Measurements from ENCODE around the gene NHSL1. TPM values are rescaled to one million over a fixed set of nuclear protein-coding genes. Genes with fewer than 3 reads are reported as not detected.
A peak's percentile ranks its signal among the peaks of the same experiment; 100 is the strongest.

NHSL1 gene
- 0.85 TPM for total RNA-seq
- polyA plus RNA-seq: 1.4 TPM
- long read RNA-seq, donor 1: 0 reads
- long read RNA-seq, donor 2: 0 reads
- long read RNA-seq, donor 3: 0 reads
- long read RNA-seq, donor 4: 0 reads
- long read RNA-seq, donor 5: 0 reads
- long read RNA-seq, donor 6: 0 reads
- long read RNA-seq, donor 7: 0 reads
- long read RNA-seq, donor 8: 0 reads
- long read RNA-seq, donor 9: 0 reads
- long read RNA-seq, donor 10: 0 reads

GRCh38 chr6:138499303-138500018 lies at the start of gene NHSL1:
Gene NHSL1 (minus strand): TSS chr6:138499494. CDS start chr6:138499290, 204 bp downstream.
- peak in 1 of 9 donors; percentile 7 for DNase-seq (ENCODE audit: low read depth in 6 of 9, low spot score in 9 of 9)
- Histone ChIP-seq H3K4me1 (ENCODE audit: control insufficient read depth in 2 of 2, insufficient read depth in 2 of 2, low read length in 2 of 2) (no peaks in the 10 kb centered on the region), H3K36me3 (ENCODE audit: control insufficient read depth in 2 of 2, insufficient read depth in 2 of 2, low read length in 1 of 2) (no peaks in the 10 kb centered on the region), H3K4me3 (ENCODE audit: low read length in 2 of 2) (no peak within 1 kb of the TSS), H3K9me3 (ENCODE audit: control insufficient read depth in 2 of 2, insufficient read depth in 1 of 2, low read length in 1 of 2) (no peaks in the 10 kb centered on the region), H3K27me3 (ENCODE audit: control insufficient read depth in 2 of 2, insufficient read depth in 1 of 2, low read length in 1 of 2) (no peaks in the 10 kb centered on the region), H3K27ac (ENCODE audit: low read depth in 1 of 2, low read length in 1 of 2) (no peak within 1 kb of the TSS)
- 34% methylated on average over 8 of the region's 8 CpGs for WGBS

GRCh38 chr6:138546733-138547185 lies 47.5 kb upstream of the NHSL1 start:
- Histone ChIP-seq H3K9me3 (ENCODE audit: control insufficient read depth in 2 of 2, insufficient read depth in 1 of 2, low read length in 1 of 2) (no peaks in the 10 kb centered on the region), H3K27me3 (ENCODE audit: control insufficient read depth in 2 of 2, insufficient read depth in 1 of 2, low read length in 1 of 2) (no peaks in the 10 kb centered on the region), H3K4me1 (ENCODE audit: control insufficient read depth in 2 of 2, insufficient read depth in 2 of 2, low read length in 2 of 2) (no peaks in the 10 kb centered on the region), H3K4me3 (ENCODE audit: low read length in 2 of 2) (no peak overlapping the region), H3K36me3 (ENCODE audit: control insufficient read depth in 2 of 2, insufficient read depth in 2 of 2, low read length in 1 of 2) (no peaks in the 10 kb centered on the region), H3K27ac (ENCODE audit: low read depth in 1 of 2, low read length in 1 of 2) (no peak overlapping the region)
- WGBS: 31% methylated on average over 5 of the region's 5 CpGs
- DNase-seq (ENCODE audit: low read depth in 6 of 9, low spot score in 9 of 9): no peak

- Histone ChIP-seq H3K4me1 (ENCODE audit: control insufficient read depth in 2 of 2, insufficient read depth in 2 of 2, low read length in 2 of 2) (no peaks in the 10 kb centered on the region), H3K36me3 (ENCODE audit: control insufficient read depth in 2 of 2, insufficient read depth in 2 of 2, low read length in 1 of 2) (no peaks in the 10 kb centered on the region), H3K9me3 (ENCODE audit: control insufficient read depth in 2 of 2, insufficient read depth in 1 of 2, low read length in 1 of 2) (no peaks in the 10 kb centered on the region), H3K4me3 (ENCODE audit: low read length in 2 of 2) (peak overlapping the region in 1 of 2 donors; percentile 7), H3K27me3 (ENCODE audit: control insufficient read depth in 2 of 2, insufficient read depth in 1 of 2, low read length in 1 of 2) (no peaks in the 10 kb centered on the region), H3K27ac (ENCODE audit: low read depth in 1 of 2, low read length in 1 of 2) (peak overlapping the region in 1 of 2 donors; percentile 41)
- WGBS: 88% methylated on average over 6 of the region's 6 CpGs
- peak in 2 of 9 donors; percentile 5 to 23 for DNase-seq (ENCODE audit: low read depth in 6 of 9, low spot score in 9 of 9)
These were observed 46.3 kb upstream of the NHSL1 start for GRCh38 chr6:138545621-138545980.

GRCh38 chr6:138544501-138544900 lies 45.2 kb upstream of the NHSL1 start:
- Histone ChIP-seq H3K27me3 (ENCODE audit: control insufficient read depth in 2 of 2, insufficient read depth in 1 of 2, low read length in 1 of 2) (no peaks in the 10 kb centered on the region), H3K4me1 (ENCODE audit: control insufficient read depth in 2 of 2, insufficient read depth in 2 of 2, low read length in 2 of 2) (no peaks in the 10 kb centered on the region), H3K27ac (ENCODE audit: low read depth in 1 of 2, low read length in 1 of 2) (no peak overlapping the region), H3K4me3 (ENCODE audit: low read length in 2 of 2) (no peak overlapping the region), H3K36me3 (ENCODE audit: control insufficient read depth in 2 of 2, insufficient read depth in 2 of 2, low read length in 1 of 2) (no peaks in the 10 kb centered on the region), H3K9me3 (ENCODE audit: control insufficient read depth in 2 of 2, insufficient read depth in 1 of 2, low read length in 1 of 2) (no peaks in the 10 kb centered on the region)
- 96% methylated on average over 3 of the region's 3 CpGs for WGBS
- DNase-seq (ENCODE audit: low read depth in 6 of 9, low spot score in 9 of 9): no peak

GRCh38 chr6:138543657-138544056 lies 44.4 kb upstream of the NHSL1 start:
- no peaks in the 10 kb centered on the region for H3K4me1 ChIP-seq (ENCODE audit: control insufficient read depth in 2 of 2, insufficient read depth in 2 of 2, low read length in 2 of 2)
- DNase-seq (ENCODE audit: low read depth in 6 of 9, low spot score in 9 of 9): no peak
- 96% methylated on average over 4 of the region's 4 CpGs for WGBS
- no peaks in the 10 kb centered on the region for H3K36me3 ChIP-seq (ENCODE audit: control insufficient read depth in 2 of 2, insufficient read depth in 2 of 2, low read length in 1 of 2)
- H3K4me3 ChIP-seq (ENCODE audit: low read length in 2 of 2): no peak overlapping the region
- H3K27ac ChIP-seq (ENCODE audit: low read depth in 1 of 2, low read length in 1 of 2): no peak overlapping the region
- H3K9me3 ChIP-seq (ENCODE audit: control insufficient read depth in 2 of 2, insufficient read depth in 1 of 2, low read length in 1 of 2): no peaks in the 10 kb centered on the region
- no peaks in the 10 kb centered on the region for H3K27me3 ChIP-seq (ENCODE audit: control insufficient read depth in 2 of 2, insufficient read depth in 1 of 2, low read length in 1 of 2)

GRCh38 chr6:138541823-138542481 lies 42.7 kb upstream of the NHSL1 start:
- Histone ChIP-seq H3K27me3 (ENCODE audit: control insufficient read depth in 2 of 2, insufficient read depth in 1 of 2, low read length in 1 of 2) (no peaks in the 10 kb centered on the region), H3K4me1 (ENCODE audit: control insufficient read depth in 2 of 2, insufficient read depth in 2 of 2, low read length in 2 of 2) (no peaks in the 10 kb centered on the region), H3K4me3 (ENCODE audit: low read length in 2 of 2) (no peak overlapping the region), H3K36me3 (ENCODE audit: control insufficient read depth in 2 of 2, insufficient read depth in 2 of 2, low read length in 1 of 2) (no peaks in the 10 kb centered on the region), H3K9me3 (ENCODE audit: control insufficient read depth in 2 of 2, insufficient read depth in 1 of 2, low read length in 1 of 2) (no peaks in the 10 kb centered on the region), H3K27ac (ENCODE audit: low read depth in 1 of 2, low read length in 1 of 2) (no peak overlapping the region)
- WGBS: 98% methylated on average over 6 of the region's 6 CpGs
- DNase-seq (ENCODE audit: low read depth in 6 of 9, low spot score in 9 of 9): no peak

- Histone ChIP-seq H3K4me3 (ENCODE audit: low read length in 2 of 2) (no peak overlapping the region), H3K36me3 (ENCODE audit: control insufficient read depth in 2 of 2, insufficient read depth in 2 of 2, low read length in 1 of 2) (no peaks in the 10 kb centered on the region), H3K9me3 (ENCODE audit: control insufficient read depth in 2 of 2, insufficient read depth in 1 of 2, low read length in 1 of 2) (no peaks in the 10 kb centered on the region), H3K4me1 (ENCODE audit: control insufficient read depth in 2 of 2, insufficient read depth in 2 of 2, low read length in 2 of 2) (no peaks in the 10 kb centered on the region), H3K27me3 (ENCODE audit: control insufficient read depth in 2 of 2, insufficient read depth in 1 of 2, low read length in 1 of 2) (no peaks in the 10 kb centered on the region), H3K27ac (ENCODE audit: low read depth in 1 of 2, low read length in 1 of 2) (no peak overlapping the region)
- WGBS: 97% methylated on average over 4 of the region's 4 CpGs
- no peak for DNase-seq (ENCODE audit: low read depth in 6 of 9, low spot score in 9 of 9)
These were observed 41.2 kb upstream of the NHSL1 start for GRCh38 chr6:138540468-138540867.

- no peak for DNase-seq (ENCODE audit: low read depth in 6 of 9, low spot score in 9 of 9)
- Histone ChIP-seq H3K27ac (ENCODE audit: low read depth in 1 of 2, low read length in 1 of 2) (no peak overlapping the region), H3K4me1 (ENCODE audit: control insufficient read depth in 2 of 2, insufficient read depth in 2 of 2, low read length in 2 of 2) (no peaks in the 10 kb centered on the region), H3K36me3 (ENCODE audit: control insufficient read depth in 2 of 2, insufficient read depth in 2 of 2, low read length in 1 of 2) (no peaks in the 10 kb centered on the region), H3K4me3 (ENCODE audit: low read length in 2 of 2) (no peak overlapping the region), H3K9me3 (ENCODE audit: control insufficient read depth in 2 of 2, insufficient read depth in 1 of 2, low read length in 1 of 2) (no peaks in the 10 kb centered on the region), H3K27me3 (ENCODE audit: control insufficient read depth in 2 of 2, insufficient read depth in 1 of 2, low read length in 1 of 2) (no peaks in the 10 kb centered on the region)
- WGBS: 48% methylated on average over 1 of the region's 1 CpG
These were observed 40.6 kb upstream of the NHSL1 start for GRCh38 chr6:138539876-138540275.

GRCh38 chr6:138538390-138539031 lies 39.2 kb upstream of the NHSL1 start:
- Histone ChIP-seq H3K4me1 (ENCODE audit: control insufficient read depth in 2 of 2, insufficient read depth in 2 of 2, low read length in 2 of 2) (no peaks in the 10 kb centered on the region), H3K9me3 (ENCODE audit: control insufficient read depth in 2 of 2, insufficient read depth in 1 of 2, low read length in 1 of 2) (no peaks in the 10 kb centered on the region), H3K36me3 (ENCODE audit: control insufficient read depth in 2 of 2, insufficient read depth in 2 of 2, low read length in 1 of 2) (no peaks in the 10 kb centered on the region), H3K27me3 (ENCODE audit: control insufficient read depth in 2 of 2, insufficient read depth in 1 of 2, low read length in 1 of 2) (no peaks in the 10 kb centered on the region), H3K27ac (ENCODE audit: low read depth in 1 of 2, low read length in 1 of 2) (no peak overlapping the region), H3K4me3 (ENCODE audit: low read length in 2 of 2) (no peak overlapping the region)
- no peak for DNase-seq (ENCODE audit: low read depth in 6 of 9, low spot score in 9 of 9)
- WGBS: 96% methylated on average over 7 of the region's 7 CpGs
